Smooth muscle cell (in vitro differentiated cells): ENCODE measurements around the gene GUCA1A. TPM values are rescaled to one million over a fixed set of nuclear protein-coding genes. Genes with fewer than 3 reads are reported as not detected.

Experiments used
- DNase-seq: peaks from one replicate; lab custom pipeline; 2025; ENCODE audit not compliant: unreplicated experiment; lab: John Stamatoyannopoulos, UW
- H2AFZ ChIP-seq: fragments of 200-600 bp; sonication (generic); 2 replicates; pipeline ENCODE4 v1.6.0; 2016; ENCODE audit warnings: antibody characterized with exemption, low read depth, mild to moderate bottlenecking
- H3F3A ChIP-seq: fragments of 200-600 bp; sonication (generic); 2 replicates; pipeline ENCODE4 v1.6.0; 2017; ENCODE audit warnings: antibody characterized with exemption, low read depth
- H3K27ac ChIP-seq: fragments of 200-600 bp; sonication (generic); 2 replicates; pipeline ENCODE4 v1.5.1; 2016; ENCODE audit warnings: low read depth, mild to moderate bottlenecking
- H3K27me3 ChIP-seq: fragments of 200-600 bp; sonication (generic); 2 replicates; pipeline ENCODE4 v1.6.1; 2016; ENCODE audit warnings: low read depth, mild to moderate bottlenecking
- H3K36me3 ChIP-seq: fragments of 200-600 bp; sonication (generic); 2 replicates; pipeline ENCODE4 v1.5.1; 2016; ENCODE audit warnings: low read depth
- H3K4me1 ChIP-seq: fragments of 200-600 bp; sonication (generic); 2 replicates; pipeline ENCODE4 v1.5.1; 2016; ENCODE audit warnings: low read depth
- H3K4me2 ChIP-seq: fragments of 200-600 bp; sonication (generic); 2 replicates; pipeline ENCODE4 v1.6.0; 2016; ENCODE audit warnings: mild to moderate bottlenecking
- H3K4me3 ChIP-seq: fragments of 200-600 bp; sonication (generic); 2 replicates; pipeline ENCODE4 v1.5.1; 2016; ENCODE audit warnings: mild to moderate bottlenecking
- H3K79me2 ChIP-seq: fragments of 200-600 bp; sonication (generic); 2 replicates; pipeline ENCODE4 v1.6.0; 2016; ENCODE audit warnings: low read depth, mild to moderate bottlenecking
- H3K9ac ChIP-seq: fragments of 200-600 bp; sonication (generic); 2 replicates; pipeline ENCODE4 v1.6.0; 2016; ENCODE audit warnings: low read depth
- H3K9me3 ChIP-seq: fragments of 200-600 bp; sonication (generic); replicated peaks from 2 replicates; pipeline ENCODE4 v1.5.1; 2016; ENCODE audit warnings: low read depth
- H4K20me1 ChIP-seq: fragments of 200-600 bp; sonication (generic); 2 replicates; pipeline ENCODE4 v1.6.0; 2016; ENCODE audit warnings: low read depth
- CTCF ChIP-seq: fragments of 200-600 bp; sonication (generic); IDR thresholded peaks from 2 replicates; pipeline ENCODE4 v1.5.1; 2017; ENCODE audit warnings: borderline replicate concordance, mild to moderate bottlenecking, antibody characterized with exemption; ENCODE audit not compliant: insufficient read depth, poor library complexity, severe bottlenecking
- WGBS: methylation state at CpG from one replicate; pipeline ENCODE4 v1.1.7; 2016; ENCODE audit warnings: low lambda C conversion rate; 5-methylcytosine and 5-hydroxymethylcytosine counted together
- polyA plus RNA-seq: library from polyadenylated mRNA; unstranded; fragments of >200 nt; fragmentation: Nextera tagmentation; extraction: Ambion mirVana; gene quantifications from 2 replicates; pipeline ENCODE4 v1.2.1, GENCODE V29; 2016
- total RNA-seq: library from RNA; depleted of rRNA; stranded (reverse); fragments of >200 nt; gene quantifications from 2 replicates; pipeline ENCODE4 v1.2.3, GENCODE V29; 2014

GUCA1A gene
- total and polyA plus RNA-seq, 2 experiments from 2014 or later: 1.6 to 7.2 TPM

GRCh38 chr6:42137194-42137753 lies 35.9 kb upstream of the GUCA1A start:
- H2AFZ ChIP-seq: no peak overlapping the region
- H3K79me2 ChIP-seq: no peaks in the 10 kb centered on the region
- H3K4me1 ChIP-seq: peaks cover 51% of the 10 kb centered on the region
- peak overlapping the region; percentile 71 for H3K4me2 ChIP-seq
- peak overlapping the region; percentile 89 for H3K27ac ChIP-seq
- peak overlapping the region; percentile 46 for H3K9ac ChIP-seq
- WGBS: 17% methylated on average over 7 of the region's 7 CpGs
- H3K36me3 ChIP-seq: no peaks in the 10 kb centered on the region
- H4K20me1 ChIP-seq: peaks cover 4% of the 10 kb centered on the region
- no peak overlapping the region for H3K4me3 ChIP-seq
- no peaks in the 10 kb centered on the region for H3K9me3 ChIP-seq
- no peak for TF ChIP-seq CTCF
- peaks cover 30% of the 10 kb centered on the region for H3F3A ChIP-seq
- DNase-seq: no peak
- no peaks in the 10 kb centered on the region for H3K27me3 ChIP-seq

DNA sequence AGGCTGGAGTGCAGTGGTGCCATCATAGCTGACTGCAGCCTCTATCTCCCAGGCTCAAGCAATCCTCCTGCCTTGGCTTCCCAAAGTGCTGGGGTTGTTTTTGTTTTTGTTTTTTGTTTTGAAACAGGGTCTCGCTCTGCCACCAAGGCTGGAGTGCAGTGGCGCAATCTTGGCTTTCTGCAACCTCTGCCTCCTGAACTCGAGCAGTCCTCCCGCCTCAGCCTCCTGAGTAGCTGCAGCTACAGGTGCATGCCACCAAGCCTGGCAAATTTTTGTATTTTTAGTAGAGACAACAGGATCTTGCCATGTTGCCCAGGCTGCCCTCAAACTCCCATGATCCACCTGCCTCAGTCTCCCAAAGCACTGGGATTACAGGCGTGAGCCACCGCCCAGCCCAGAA lies 35.0 kb upstream of the GUCA1A start:
- Histone ChIP-seq H3K27ac (peak overlapping the region; percentile 89), H3K27me3 (no peaks in the 10 kb centered on the region), H3K79me2 (no peaks in the 10 kb centered on the region), H3K9ac (no peak overlapping the region), H3K4me2 (peak overlapping the region; percentile 7), H4K20me1 (peaks cover 4% of the 10 kb centered on the region), H3K9me3 (no peaks in the 10 kb centered on the region), H3F3A (peaks cover 30% of the 10 kb centered on the region), H3K4me1 (peaks cover 51% of the 10 kb centered on the region), H3K36me3 (no peaks in the 10 kb centered on the region), H2AFZ (no peak overlapping the region), H3K4me3 (no peak overlapping the region)
- no peak for DNase-seq
- WGBS: 88% methylated on average over 6 of the region's 6 CpGs
- TF ChIP-seq CTCF: no peak

- H3K79me2 ChIP-seq: no peaks in the 10 kb centered on the region
- no peaks in the 10 kb centered on the region for H3K9me3 ChIP-seq
- DNase-seq: no peak
- no peak for TF ChIP-seq CTCF
- no peak overlapping the region for H3K4me3 ChIP-seq
- peak overlapping the region; percentile 89 for H3K27ac ChIP-seq
- H4K20me1 ChIP-seq: peaks cover 4% of the 10 kb centered on the region
- no peaks in the 10 kb centered on the region for H3K27me3 ChIP-seq
- H3F3A ChIP-seq: peaks cover 30% of the 10 kb centered on the region
- peaks cover 51% of the 10 kb centered on the region for H3K4me1 ChIP-seq
- peak overlapping the region; percentile 89 for H3K4me2 ChIP-seq
- peak overlapping the region; percentile 21 for H2AFZ ChIP-seq
- H3K9ac ChIP-seq: peak overlapping the region; percentile 9
- H3K36me3 ChIP-seq: no peaks in the 10 kb centered on the region
- 26% methylated on average over 9 of the region's 9 CpGs for WGBS
These were observed 34.2 kb upstream of the GUCA1A start for GRCh38 chr6:42138630-42139619.
